ENCODE measurements around the gene TP53I13.

TP53I13 gene

GRCh38 chr17:29617481-29618271 lies 49.2 kb downstream of the TP53I13 start:
- peak; percentile 32 for DNase-seq

- DNase-seq: no peak
These were observed 50.0 kb downstream of the TP53I13 start for GRCh38 chr17:29618272-29619065.

- DNase-seq: no peak
These were observed 50.8 kb downstream of the TP53I13 start for GRCh38 chr17:29619251-29619650.

- no peak for DNase-seq
These were observed 51.8 kb downstream of the TP53I13 start for GRCh38 chr17:29620271-29620670.

- no peak for DNase-seq
These were observed 52.4 kb downstream of the TP53I13 start for GRCh38 chr17:29620779-29621500.

- DNase-seq: no peak
These were observed 53.3 kb downstream of the TP53I13 start for GRCh38 chr17:29621751-29622194.
